Measurements from ENCODE around the gene KIF26A. TPM values are rescaled to one million over a fixed set of nuclear protein-coding genes. Genes with fewer than 3 reads are reported as not detected.
A peak's percentile ranks its signal among the peaks of the same experiment; 100 is the strongest.

Gene KIF26A
- polyA plus RNA-seq, 1 of the 3 experiments (the other 2 are of a cell fraction), result 1.7 TPM

DNA sequence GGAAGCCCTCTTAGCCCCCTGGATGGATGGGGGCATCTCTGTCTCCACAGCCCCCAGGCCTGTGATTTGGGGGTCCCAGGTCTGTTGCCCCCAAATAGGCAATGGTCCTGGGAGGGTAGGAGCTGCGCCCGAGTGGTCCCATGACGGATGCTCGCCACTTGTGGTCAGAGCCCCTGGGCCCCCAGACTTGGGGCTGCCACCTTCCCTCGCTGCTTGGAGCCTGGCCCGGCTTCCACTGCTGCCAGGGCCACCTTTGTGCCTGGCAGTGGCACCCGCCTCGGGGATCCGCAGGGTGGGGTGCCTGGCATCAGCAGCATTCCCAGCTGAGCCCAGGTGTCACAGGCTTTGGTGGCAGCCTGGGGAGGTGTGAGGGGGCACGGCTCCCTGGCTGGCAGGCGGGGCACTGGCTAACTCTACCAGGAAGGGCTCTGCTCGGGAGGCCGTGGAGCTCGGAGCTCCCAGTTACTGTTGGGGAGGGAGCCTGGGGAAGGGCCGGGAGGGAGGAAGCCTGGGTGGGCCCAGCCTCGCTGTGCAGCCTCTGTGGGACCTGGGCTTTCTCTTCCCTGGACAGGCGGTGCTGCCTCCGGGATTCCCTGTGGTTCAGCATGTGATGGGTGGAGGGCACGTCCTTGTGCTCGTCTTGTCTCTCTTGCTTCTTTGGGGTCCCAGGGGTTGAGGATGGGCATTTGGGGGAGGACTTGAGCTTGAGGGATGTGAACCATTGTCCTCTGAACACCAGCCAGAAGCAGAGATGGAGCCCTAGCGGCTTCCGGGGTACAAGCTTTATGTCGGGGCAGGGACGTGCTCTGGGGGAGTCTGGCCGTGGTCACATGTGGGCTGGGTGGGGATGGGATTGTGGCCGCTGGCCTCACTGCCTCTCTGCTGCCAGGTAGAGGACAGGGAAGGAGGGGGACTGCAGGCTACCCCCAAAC lies 5.4 kb downstream of the KIF26A start:
- ChIA-PET POLR2A (no interaction called here), CTCF (interaction anchor here (0.7 to 5.2 kb wide), 14 partner anchors 14 to 497 kb away, joined by 3 to 33 read pairs (median 4); no protein-coding TSS in a partner anchor)
- Histone ChIP-seq H3K4me3 (ENCODE audit: low read depth in 2 of 2, low read length in 1 of 2) (no peak overlapping the region), H3F3A (replicated peaks; ENCODE audit: insufficient read depth) (no peaks in the 10 kb centered on the region), H3K4me1 (ENCODE audit: control insufficient read depth in 1 of 2, insufficient read depth in 2 of 2, low read depth in 1 of 2, low read length in 1 of 2) (peaks cover under 1 to 96% of the 10 kb centered on the region in 2 experiments; a peak in 1 of 4 replicates), H2AFZ (ENCODE audit: low read depth) (no peak overlapping the region), H3K9ac (no peak overlapping the region), H3K4me2 (no peak overlapping the region), H3K27ac (ENCODE audit: low read depth in 2 of 2, low read length in 1 of 2) (peak overlapping the region in 1 of 2 experiments; percentile 19; a peak in 1 of 4 replicates), H3K79me2 (ENCODE audit: insufficient read depth) (no peaks in the 10 kb centered on the region), H4K20me1 (ENCODE audit: insufficient read depth) (no peaks in the 10 kb centered on the region), H3K27me3 (ENCODE audit: insufficient read depth) (no peaks in the 10 kb centered on the region), H3K9me3 (no peaks in the 10 kb centered on the region), H3K9me2 (no peaks in the 10 kb centered on the region), H3K36me3 (replicated peaks in 1 of 2; ENCODE audit: control insufficient read depth in 1 of 2, insufficient read depth in 2 of 2, low read length in 1 of 2) (no peaks in the 10 kb centered on the region)
- TF ChIP-seq MXI1 (IDR thresholded peaks at IDR 0.05; ENCODE audit: low read depth, low read length) (no peak), EP300 (IDR thresholded peaks at IDR 0.05; ENCODE audit: borderline replicate concordance in 1 of 2, low read depth in 1 of 2, low read length in 1 of 2) (no peak), NFIC (IDR thresholded peaks at IDR 0.05; ENCODE audit: borderline replicate concordance) (no peak), RXRA (IDR thresholded peaks at IDR 0.05; ENCODE audit: borderline replicate concordance, low read depth) (no peak)
- WGBS (ENCODE audit: low lambda C conversion rate), result 83% methylated on average over 15 of the region's 26 CpGs
- DNase-seq, result peak; percentile 36

GRCh38 chr14:104144453-104144790 lies 6.0 kb downstream of the KIF26A start:
- Histone ChIP-seq H3K27ac (ENCODE audit: low read depth in 2 of 2, low read length in 1 of 2) (peak overlapping the region in 1 of 2 experiments; percentile 22; a peak in 1 of 4 replicates), H3K9ac (no peak overlapping the region), H3K27me3 (ENCODE audit: insufficient read depth) (no peaks in the 10 kb centered on the region), H3K36me3 (replicated peaks in 1 of 2; ENCODE audit: control insufficient read depth in 1 of 2, insufficient read depth in 2 of 2, low read length in 1 of 2) (no peaks in the 10 kb centered on the region), H3K9me3 (no peaks in the 10 kb centered on the region), H3K4me1 (ENCODE audit: control insufficient read depth in 1 of 2, insufficient read depth in 2 of 2, low read depth in 1 of 2, low read length in 1 of 2) (peaks cover 7 to 99% of the 10 kb centered on the region in 2 experiments; a peak in 2 of 4 replicates), H4K20me1 (ENCODE audit: insufficient read depth) (no peaks in the 10 kb centered on the region), H3K4me3 (ENCODE audit: low read depth in 2 of 2, low read length in 1 of 2) (no peak overlapping the region), H3F3A (replicated peaks; ENCODE audit: insufficient read depth) (no peaks in the 10 kb centered on the region), H2AFZ (ENCODE audit: low read depth) (no peak overlapping the region), H3K4me2 (no peak overlapping the region), H3K79me2 (ENCODE audit: insufficient read depth) (no peaks in the 10 kb centered on the region), H3K9me2 (no peaks in the 10 kb centered on the region)
- POLR2A ChIA-PET, result no interaction called here
- WGBS (ENCODE audit: low lambda C conversion rate), result 90% methylated on average over 4 of the region's 4 CpGs
- no peak for DNase-seq
- CTCF ChIA-PET, result interaction anchor here (0.9 to 5.2 kb wide), 9 partner anchors 14 to 419 kb away, joined by 3 to 33 read pairs (median 4); no protein-coding TSS in a partner anchor
- TF ChIP-seq RAD21 (IDR thresholded peaks at IDR 0.05; ENCODE audit: low read length) (no peak), TCF12 (IDR thresholded peaks at IDR 0.05) (no peak), TAF1 (IDR thresholded peaks at IDR 0.05; ENCODE audit: borderline replicate concordance, low read depth, low read length) (no peak), FOSL2 (IDR thresholded peaks at IDR 0.05; ENCODE audit: borderline replicate concordance, low read depth) (no peak), EP300 (IDR thresholded peaks at IDR 0.05; ENCODE audit: borderline replicate concordance in 1 of 2, low read depth in 1 of 2, low read length in 1 of 2) (no peak), RCOR1 (IDR thresholded peaks at IDR 0.05; ENCODE audit: low read length) (no peak), GABPA (IDR thresholded peaks at IDR 0.05; ENCODE audit: low read depth) (no peak), PBX3 (IDR thresholded peaks at IDR 0.05) (no peak)
- TF ChIP-seq, protein P1, sequence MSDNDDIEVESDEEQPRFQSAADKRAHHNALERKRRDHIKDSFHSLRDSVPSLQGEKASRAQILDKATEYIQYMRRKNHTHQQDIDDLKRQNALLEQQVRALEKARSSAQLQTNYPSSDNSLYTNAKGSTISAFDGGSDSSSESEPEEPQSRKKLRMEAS (IDR thresholded peaks at IDR 0.05; ENCODE audit: low read depth), result no peak
- TF ChIP-seq, protein P2, sequence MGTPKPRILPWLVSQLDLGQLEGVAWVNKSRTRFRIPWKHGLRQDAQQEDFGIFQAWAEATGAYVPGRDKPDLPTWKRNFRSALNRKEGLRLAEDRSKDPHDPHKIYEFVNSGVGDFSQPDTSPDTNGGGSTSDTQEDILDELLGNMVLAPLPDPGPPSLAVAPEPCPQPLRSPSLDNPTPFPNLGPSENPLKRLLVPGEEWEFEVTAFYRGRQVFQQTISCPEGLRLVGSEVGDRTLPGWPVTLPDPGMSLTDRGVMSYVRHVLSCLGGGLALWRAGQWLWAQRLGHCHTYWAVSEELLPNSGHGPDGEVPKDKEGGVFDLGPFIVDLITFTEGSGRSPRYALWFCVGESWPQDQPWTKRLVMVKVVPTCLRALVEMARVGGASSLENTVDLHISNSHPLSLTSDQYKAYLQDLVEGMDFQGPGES (IDR thresholded peaks at IDR 0.05; ENCODE audit: low read depth, low read length), result no peak

Data from SK-N-SH (cell line).